Neural progenitor cell (in vitro differentiated cells): ENCODE measurements around the gene ATP23.

Experiments
- EZH2 ChIP-seq: fragments of 200-600 bp; sonication (generic); IDR thresholded peaks from 2 replicates; pipeline ENCODE4 v1.6.1; 2017; ENCODE audit warnings: antibody characterized with exemption, mild to moderate bottlenecking, moderate library complexity
- EZH2phosphoT487 ChIP-seq: fragments of 200-600 bp; sonication (generic); IDR thresholded peaks from 2 replicates; pipeline ENCODE4 v1.6.1; 2017; ENCODE audit warnings: antibody characterized with exemption
- TF ChIP-seq, protein P1 (sequence below): fragments of 200-600 bp; sonication (generic); IDR thresholded peaks from 2 replicates; pipeline ENCODE4 v1.5.1; 2017; ENCODE audit warnings: antibody characterized with exemption, mild to moderate bottlenecking

DNA sequence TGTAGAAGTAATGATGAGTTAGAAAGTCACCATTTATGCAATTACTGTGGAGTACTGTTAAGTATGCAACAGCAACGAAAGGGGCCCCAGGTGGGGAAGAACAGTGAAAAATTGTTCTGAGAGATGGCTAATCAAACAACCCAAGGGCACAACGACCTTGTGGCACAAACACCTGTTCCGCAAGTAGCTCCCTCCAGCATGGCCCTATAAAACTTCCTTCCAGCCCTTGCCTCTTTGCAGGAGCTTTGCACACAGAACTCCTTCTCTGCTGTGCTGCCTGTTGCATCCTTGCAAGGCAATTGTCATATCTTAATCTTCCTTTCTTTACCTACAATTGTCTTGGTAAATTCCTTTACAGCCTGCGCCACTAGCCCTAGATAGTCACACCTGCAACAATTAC is 23.2 kb upstream of the ATP23 start:
- TF ChIP-seq, protein P1, sequence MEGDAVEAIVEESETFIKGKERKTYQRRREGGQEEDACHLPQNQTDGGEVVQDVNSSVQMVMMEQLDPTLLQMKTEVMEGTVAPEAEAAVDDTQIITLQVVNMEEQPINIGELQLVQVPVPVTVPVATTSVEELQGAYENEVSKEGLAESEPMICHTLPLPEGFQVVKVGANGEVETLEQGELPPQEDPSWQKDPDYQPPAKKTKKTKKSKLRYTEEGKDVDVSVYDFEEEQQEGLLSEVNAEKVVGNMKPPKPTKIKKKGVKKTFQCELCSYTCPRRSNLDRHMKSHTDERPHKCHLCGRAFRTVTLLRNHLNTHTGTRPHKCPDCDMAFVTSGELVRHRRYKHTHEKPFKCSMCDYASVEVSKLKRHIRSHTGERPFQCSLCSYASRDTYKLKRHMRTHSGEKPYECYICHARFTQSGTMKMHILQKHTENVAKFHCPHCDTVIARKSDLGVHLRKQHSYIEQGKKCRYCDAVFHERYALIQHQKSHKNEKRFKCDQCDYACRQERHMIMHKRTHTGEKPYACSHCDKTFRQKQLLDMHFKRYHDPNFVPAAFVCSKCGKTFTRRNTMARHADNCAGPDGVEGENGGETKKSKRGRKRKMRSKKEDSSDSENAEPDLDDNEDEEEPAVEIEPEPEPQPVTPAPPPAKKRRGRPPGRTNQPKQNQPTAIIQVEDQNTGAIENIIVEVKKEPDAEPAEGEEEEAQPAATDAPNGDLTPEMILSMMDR, result no peak
- TF ChIP-seq EZH2phosphoT487 (no peak), EZH2 (no peak)
